HEK293 (cell line): ENCODE results near the gene PLCG2.

ENCODE experiments used
- CTCF ChIA-PET: fragments of 350-600 bp; formaldehyde crosslinking; extraction: SDS; loops from one replicate; lab custom pipeline; 2021; ENCODE audit warnings: antibody characterized with exemption; lab: Yijun Ruan, JAX
- POLR2A ChIA-PET: fragments of 300-600 bp; formaldehyde crosslinking; extraction: SDS; loops from one replicate; lab custom pipeline; 2020; ENCODE audit warnings: antibody characterized with exemption, inconsistent platforms; lab: Yijun Ruan, JAX
- H3K27ac ChIP-seq: fragments of 200-500 bp; sonication (Bioruptor generic); 2 replicates; pipeline ENCODE4 v1.5.1; 2014; ENCODE audit warnings: low read depth, low read length, control low read depth, inconsistent platforms; ENCODE audit errors: extremely low read depth
- H3K36me3 ChIP-seq, 2 experiments: fragments of 200-500 bp in 1 of 2; sonication (Bioruptor generic) in 1 of 2; 1 replicate in 1 of 2; 2 replicates in 1 of 2; pipeline ENCODE4 v1.5.1; 2014 to 2017; ENCODE audit warnings: inconsistent platforms in 2 of 2, low read length in 2 of 2; ENCODE audit not compliant: control insufficient read depth in 2 of 2, insufficient read depth in 1 of 2
- H3K4me1 ChIP-seq: fragments of 200-500 bp; sonication (Bioruptor generic); 2 replicates; pipeline ENCODE4 v1.5.1; 2014; ENCODE audit warnings: mild to moderate bottlenecking, low read length, inconsistent platforms; ENCODE audit not compliant: control insufficient read depth, insufficient read depth
- H3K4me3 ChIP-seq: 2 replicates; pipeline ENCODE4 v1.5.1; 2011; ENCODE audit warnings: low read depth, mild to moderate bottlenecking, control low read depth, low read length, moderate library complexity
- H3K9me3 ChIP-seq: fragments of 200-500 bp; sonication (Bioruptor generic); 2 replicates; pipeline ENCODE4 v1.5.1; 2014; ENCODE audit warnings: low read depth, low read length, inconsistent platforms; ENCODE audit not compliant: control insufficient read depth, insufficient read depth
- EGR2 ChIP-seq: fragments of 450-650 bp; formaldehyde crosslinking; IDR thresholded peaks from 2 replicates; pipeline ENCODE4 v1.5.1; 2016; ENCODE audit warnings: low read depth, missing biosample characterization, missing genetic modification characterization
- GLIS1 ChIP-seq: fragments of 450-650 bp; formaldehyde crosslinking; IDR thresholded peaks from 2 replicates; pipeline ENCODE4 v1.5.1; 2016; ENCODE audit warnings: missing biosample characterization, missing genetic modification characterization
- KLF1 ChIP-seq: fragments of 450-650 bp; formaldehyde crosslinking; IDR thresholded peaks from 2 replicates; pipeline ENCODE4 v1.5.1; 2016; ENCODE audit warnings: missing biosample characterization, missing genetic modification characterization
- SALL2 ChIP-seq: fragments of 450-650 bp; formaldehyde crosslinking; IDR thresholded peaks from 2 replicates; pipeline ENCODE4 v1.5.0; 2017; ENCODE audit warnings: missing biosample characterization, mild to moderate bottlenecking, missing genetic modification characterization, borderline replicate concordance
- SCRT1 ChIP-seq: fragments of 450-650 bp; formaldehyde crosslinking; IDR thresholded peaks from 2 replicates; pipeline ENCODE4 v1.5.1; 2016; ENCODE audit warnings: missing biosample characterization, missing genetic modification characterization, borderline replicate concordance
- SETDB1 ChIP-seq: IDR thresholded peaks from one replicate; pipeline ENCODE4 v1.6.1; 2017; ENCODE audit warnings: mild to moderate bottlenecking, low read length, moderate library complexity, mixed read lengths; ENCODE audit not compliant: insufficient read length
- SP2 ChIP-seq: fragments of 450-650 bp; formaldehyde crosslinking; IDR thresholded peaks from 2 replicates; pipeline ENCODE4 v1.5.1; 2016; ENCODE audit warnings: missing biosample characterization, missing genetic modification characterization
- SP3 ChIP-seq: fragments of 450-650 bp; formaldehyde crosslinking; IDR thresholded peaks from 2 replicates; pipeline ENCODE4 v1.5.1; 2016; ENCODE audit warnings: missing biosample characterization, missing genetic modification characterization
- SP7 ChIP-seq: fragments of 450-650 bp; formaldehyde crosslinking; IDR thresholded peaks from 2 replicates; pipeline ENCODE4 v1.5.1; 2016; ENCODE audit warnings: missing biosample characterization, missing genetic modification characterization
- ZFP3 ChIP-seq: fragments of 450-650 bp; formaldehyde crosslinking; IDR thresholded peaks from 2 replicates; pipeline ENCODE4 v1.5.1; 2016; ENCODE audit warnings: low read depth, missing biosample characterization, missing genetic modification characterization
- ZNF132 ChIP-seq: fragments of 450-650 bp; formaldehyde crosslinking; IDR thresholded peaks from 2 replicates; pipeline ENCODE4 v1.5.1; 2017; ENCODE audit warnings: missing biosample characterization, missing genetic modification characterization, borderline replicate concordance
- ZNF223 ChIP-seq: fragments of 450-650 bp; formaldehyde crosslinking; IDR thresholded peaks from 2 replicates; pipeline ENCODE4 v1.5.1; 2016; ENCODE audit warnings: missing biosample characterization, missing genetic modification characterization
- ZNF292 ChIP-seq: fragments of 450-650 bp; formaldehyde crosslinking; IDR thresholded peaks from 2 replicates; pipeline ENCODE4 v1.5.1; 2016; ENCODE audit warnings: low read depth, missing biosample characterization, missing genetic modification characterization, borderline replicate concordance
- ZNF501 ChIP-seq: fragments of 450-650 bp; formaldehyde crosslinking; IDR thresholded peaks from 2 replicates; pipeline ENCODE4 v1.5.1; 2016; ENCODE audit warnings: missing biosample characterization, missing genetic modification characterization
- ZNF544 ChIP-seq: fragments of 450-650 bp; formaldehyde crosslinking; IDR thresholded peaks from 2 replicates; pipeline ENCODE4 v1.5.0; 2017; ENCODE audit warnings: missing biosample characterization, missing genetic modification characterization
- ZNF548 ChIP-seq: fragments of 450-650 bp; formaldehyde crosslinking; IDR thresholded peaks from 2 replicates; pipeline ENCODE4 v1.5.1; 2016; ENCODE audit warnings: missing biosample characterization, missing genetic modification characterization
- ZNF670 ChIP-seq: fragments of 450-650 bp; formaldehyde crosslinking; IDR thresholded peaks from 2 replicates; pipeline ENCODE4 v1.5.1; 2016; ENCODE audit warnings: missing biosample characterization, missing genetic modification characterization, low read depth
- TF ChIP-seq, protein P1 (sequence below): fragments of 450-650 bp; formaldehyde crosslinking; IDR thresholded peaks from 2 replicates; pipeline ENCODE4 v1.5.1; 2016; ENCODE audit warnings: missing biosample characterization, missing genetic modification characterization
- TF ChIP-seq, protein P2 (sequence below): fragments of 450-650 bp; formaldehyde crosslinking; IDR thresholded peaks from 2 replicates; pipeline ENCODE4 v1.5.1; 2016; ENCODE audit warnings: missing biosample characterization, missing genetic modification characterization, borderline replicate concordance
- TF ChIP-seq, protein P3 (sequence below): fragments of 450-650 bp; formaldehyde crosslinking; IDR thresholded peaks from 2 replicates; pipeline ENCODE4 v1.5.1; 2016; ENCODE audit warnings: missing biosample characterization, missing genetic modification characterization
- TF ChIP-seq, protein P4 (sequence below): IDR thresholded peaks from 2 replicates; pipeline ENCODE4 v1.6.1; 2011; ENCODE audit warnings: mild to moderate bottlenecking, low read depth, low read length, borderline replicate concordance
- TF ChIP-seq, protein P5 (sequence below): fragments of 450-650 bp; formaldehyde crosslinking; IDR thresholded peaks from 2 replicates; pipeline ENCODE4 v1.5.1; 2016; ENCODE audit warnings: missing biosample characterization, missing genetic modification characterization, borderline replicate concordance

Gene PLCG2

DNA sequence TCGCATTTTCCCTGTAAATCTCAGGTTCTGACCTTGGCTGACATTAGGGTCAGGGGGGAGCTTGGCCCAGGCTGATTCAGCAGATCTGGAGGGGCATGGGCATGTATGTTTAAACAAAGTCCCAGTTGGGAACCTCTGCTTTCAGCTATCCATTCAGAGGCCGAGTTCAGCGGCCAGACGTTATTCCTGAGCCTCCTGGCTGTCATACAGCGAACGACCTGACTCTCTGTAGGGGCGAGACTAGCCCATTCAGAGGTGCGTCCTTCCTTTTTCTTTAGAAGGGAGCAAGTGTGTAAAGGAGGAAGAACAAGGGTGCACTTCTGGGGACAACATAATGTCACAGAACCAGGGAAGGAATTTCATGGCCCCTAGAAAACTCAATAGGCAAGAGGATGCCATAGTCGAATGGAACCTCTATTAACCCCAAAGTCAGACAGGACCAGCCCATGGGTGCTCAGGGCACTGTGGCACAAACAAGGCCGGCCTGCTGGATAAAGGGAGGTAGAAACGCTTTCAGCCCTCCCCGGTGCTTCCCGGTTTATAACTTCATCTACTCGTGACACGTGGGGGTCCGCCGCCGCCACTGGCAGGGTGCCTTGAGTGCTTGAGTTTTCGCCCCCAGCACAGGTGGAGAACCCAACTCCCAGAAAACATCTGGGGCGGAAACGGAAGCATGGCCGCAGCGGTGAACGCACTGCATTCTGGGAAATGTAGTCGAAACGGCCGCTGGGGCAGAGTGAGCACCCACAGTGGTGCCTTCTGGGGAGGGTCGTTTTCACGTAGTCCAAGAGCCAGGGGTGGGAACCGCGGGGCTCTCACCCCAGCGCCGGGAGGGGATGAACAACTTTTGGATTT lies 33.2 kb upstream of the PLCG2 start:
- H3K4me3 ChIP-seq = peak overlapping the region; percentile 32
- ChIA-PET POLR2A (no interaction called here), CTCF (interaction anchor here (0.9 to 1.0 kb wide), 2 partner anchors 15 to 127 kb away, joined by 3 to 6 read pairs; no protein-coding TSS in a partner anchor)
- no peaks in the 10 kb centered on the region for H3K36me3 ChIP-seq
- H3K9me3 ChIP-seq = no peaks in the 10 kb centered on the region
- no peaks in the 10 kb centered on the region for H3K4me1 ChIP-seq
- no peak overlapping the region for H3K27ac ChIP-seq
- TF ChIP-seq, protein P1, sequence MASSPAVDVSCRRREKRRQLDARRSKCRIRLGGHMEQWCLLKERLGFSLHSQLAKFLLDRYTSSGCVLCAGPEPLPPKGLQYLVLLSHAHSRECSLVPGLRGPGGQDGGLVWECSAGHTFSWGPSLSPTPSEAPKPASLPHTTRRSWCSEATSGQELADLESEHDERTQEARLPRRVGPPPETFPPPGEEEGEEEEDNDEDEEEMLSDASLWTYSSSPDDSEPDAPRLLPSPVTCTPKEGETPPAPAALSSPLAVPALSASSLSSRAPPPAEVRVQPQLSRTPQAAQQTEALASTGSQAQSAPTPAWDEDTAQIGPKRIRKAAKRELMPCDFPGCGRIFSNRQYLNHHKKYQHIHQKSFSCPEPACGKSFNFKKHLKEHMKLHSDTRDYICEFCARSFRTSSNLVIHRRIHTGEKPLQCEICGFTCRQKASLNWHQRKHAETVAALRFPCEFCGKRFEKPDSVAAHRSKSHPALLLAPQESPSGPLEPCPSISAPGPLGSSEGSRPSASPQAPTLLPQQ (tag by site-specific recombination) = no peak
- TF ChIP-seq GLIS1 (tag by site-specific recombination) (peak; percentile 84), SALL2 (tag by site-specific recombination) (no peak), SETDB1 (no peak), KLF1 (no peak), SP3 (tag by site-specific recombination) (no peak), ZNF132 (no peak), ZNF501 (tag by site-specific recombination) (no peak), ZFP3 (tag by site-specific recombination) (no peak), ZNF292 (tag by site-specific recombination) (no peak), SCRT1 (tag by site-specific recombination) (no peak), SP7 (tag by site-specific recombination) (no peak), ZNF544 (tag by site-specific recombination) (no peak), EGR2 (no peak), ZNF223 (tag by site-specific recombination) (no peak), ZNF548 (no peak), ZNF670 (tag by site-specific recombination) (no peak), SP2 (peak; percentile 44; the same call in 1 of the 2 replicates)
- TF ChIP-seq, protein P2, sequence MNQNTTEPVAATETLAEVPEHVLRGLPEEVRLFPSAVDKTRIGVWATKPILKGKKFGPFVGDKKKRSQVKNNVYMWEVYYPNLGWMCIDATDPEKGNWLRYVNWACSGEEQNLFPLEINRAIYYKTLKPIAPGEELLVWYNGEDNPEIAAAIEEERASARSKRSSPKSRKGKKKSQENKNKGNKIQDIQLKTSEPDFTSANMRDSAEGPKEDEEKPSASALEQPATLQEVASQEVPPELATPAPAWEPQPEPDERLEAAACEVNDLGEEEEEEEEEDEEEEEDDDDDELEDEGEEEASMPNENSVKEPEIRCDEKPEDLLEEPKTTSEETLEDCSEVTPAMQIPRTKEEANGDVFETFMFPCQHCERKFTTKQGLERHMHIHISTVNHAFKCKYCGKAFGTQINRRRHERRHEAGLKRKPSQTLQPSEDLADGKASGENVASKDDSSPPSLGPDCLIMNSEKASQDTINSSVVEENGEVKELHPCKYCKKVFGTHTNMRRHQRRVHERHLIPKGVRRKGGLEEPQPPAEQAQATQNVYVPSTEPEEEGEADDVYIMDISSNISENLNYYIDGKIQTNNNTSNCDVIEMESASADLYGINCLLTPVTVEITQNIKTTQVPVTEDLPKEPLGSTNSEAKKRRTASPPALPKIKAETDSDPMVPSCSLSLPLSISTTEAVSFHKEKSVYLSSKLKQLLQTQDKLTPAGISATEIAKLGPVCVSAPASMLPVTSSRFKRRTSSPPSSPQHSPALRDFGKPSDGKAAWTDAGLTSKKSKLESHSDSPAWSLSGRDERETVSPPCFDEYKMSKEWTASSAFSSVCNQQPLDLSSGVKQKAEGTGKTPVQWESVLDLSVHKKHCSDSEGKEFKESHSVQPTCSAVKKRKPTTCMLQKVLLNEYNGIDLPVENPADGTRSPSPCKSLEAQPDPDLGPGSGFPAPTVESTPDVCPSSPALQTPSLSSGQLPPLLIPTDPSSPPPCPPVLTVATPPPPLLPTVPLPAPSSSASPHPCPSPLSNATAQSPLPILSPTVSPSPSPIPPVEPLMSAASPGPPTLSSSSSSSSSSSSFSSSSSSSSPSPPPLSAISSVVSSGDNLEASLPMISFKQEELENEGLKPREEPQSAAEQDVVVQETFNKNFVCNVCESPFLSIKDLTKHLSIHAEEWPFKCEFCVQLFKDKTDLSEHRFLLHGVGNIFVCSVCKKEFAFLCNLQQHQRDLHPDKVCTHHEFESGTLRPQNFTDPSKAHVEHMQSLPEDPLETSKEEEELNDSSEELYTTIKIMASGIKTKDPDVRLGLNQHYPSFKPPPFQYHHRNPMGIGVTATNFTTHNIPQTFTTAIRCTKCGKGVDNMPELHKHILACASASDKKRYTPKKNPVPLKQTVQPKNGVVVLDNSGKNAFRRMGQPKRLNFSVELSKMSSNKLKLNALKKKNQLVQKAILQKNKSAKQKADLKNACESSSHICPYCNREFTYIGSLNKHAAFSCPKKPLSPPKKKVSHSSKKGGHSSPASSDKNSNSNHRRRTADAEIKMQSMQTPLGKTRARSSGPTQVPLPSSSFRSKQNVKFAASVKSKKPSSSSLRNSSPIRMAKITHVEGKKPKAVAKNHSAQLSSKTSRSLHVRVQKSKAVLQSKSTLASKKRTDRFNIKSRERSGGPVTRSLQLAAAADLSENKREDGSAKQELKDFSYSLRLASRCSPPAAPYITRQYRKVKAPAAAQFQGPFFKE (tag by site-specific recombination) = no peak
- TF ChIP-seq, protein P3, sequence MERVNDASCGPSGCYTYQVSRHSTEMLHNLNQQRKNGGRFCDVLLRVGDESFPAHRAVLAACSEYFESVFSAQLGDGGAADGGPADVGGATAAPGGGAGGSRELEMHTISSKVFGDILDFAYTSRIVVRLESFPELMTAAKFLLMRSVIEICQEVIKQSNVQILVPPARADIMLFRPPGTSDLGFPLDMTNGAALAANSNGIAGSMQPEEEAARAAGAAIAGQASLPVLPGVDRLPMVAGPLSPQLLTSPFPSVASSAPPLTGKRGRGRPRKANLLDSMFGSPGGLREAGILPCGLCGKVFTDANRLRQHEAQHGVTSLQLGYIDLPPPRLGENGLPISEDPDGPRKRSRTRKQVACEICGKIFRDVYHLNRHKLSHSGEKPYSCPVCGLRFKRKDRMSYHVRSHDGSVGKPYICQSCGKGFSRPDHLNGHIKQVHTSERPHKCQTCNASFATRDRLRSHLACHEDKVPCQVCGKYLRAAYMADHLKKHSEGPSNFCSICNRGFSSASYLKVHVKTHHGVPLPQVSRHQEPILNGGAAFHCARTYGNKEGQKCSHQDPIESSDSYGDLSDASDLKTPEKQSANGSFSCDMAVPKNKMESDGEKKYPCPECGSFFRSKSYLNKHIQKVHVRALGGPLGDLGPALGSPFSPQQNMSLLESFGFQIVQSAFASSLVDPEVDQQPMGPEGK (tag by site-specific recombination) = peak; percentile 60; the same call in 1 of the 2 replicates
- TF ChIP-seq, protein P4, sequence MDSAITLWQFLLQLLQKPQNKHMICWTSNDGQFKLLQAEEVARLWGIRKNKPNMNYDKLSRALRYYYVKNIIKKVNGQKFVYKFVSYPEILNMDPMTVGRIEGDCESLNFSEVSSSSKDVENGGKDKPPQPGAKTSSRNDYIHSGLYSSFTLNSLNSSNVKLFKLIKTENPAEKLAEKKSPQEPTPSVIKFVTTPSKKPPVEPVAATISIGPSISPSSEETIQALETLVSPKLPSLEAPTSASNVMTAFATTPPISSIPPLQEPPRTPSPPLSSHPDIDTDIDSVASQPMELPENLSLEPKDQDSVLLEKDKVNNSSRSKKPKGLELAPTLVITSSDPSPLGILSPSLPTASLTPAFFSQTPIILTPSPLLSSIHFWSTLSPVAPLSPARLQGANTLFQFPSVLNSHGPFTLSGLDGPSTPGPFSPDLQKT = no peak; the same call in 1 of the 2 replicates
- TF ChIP-seq, protein P5, sequence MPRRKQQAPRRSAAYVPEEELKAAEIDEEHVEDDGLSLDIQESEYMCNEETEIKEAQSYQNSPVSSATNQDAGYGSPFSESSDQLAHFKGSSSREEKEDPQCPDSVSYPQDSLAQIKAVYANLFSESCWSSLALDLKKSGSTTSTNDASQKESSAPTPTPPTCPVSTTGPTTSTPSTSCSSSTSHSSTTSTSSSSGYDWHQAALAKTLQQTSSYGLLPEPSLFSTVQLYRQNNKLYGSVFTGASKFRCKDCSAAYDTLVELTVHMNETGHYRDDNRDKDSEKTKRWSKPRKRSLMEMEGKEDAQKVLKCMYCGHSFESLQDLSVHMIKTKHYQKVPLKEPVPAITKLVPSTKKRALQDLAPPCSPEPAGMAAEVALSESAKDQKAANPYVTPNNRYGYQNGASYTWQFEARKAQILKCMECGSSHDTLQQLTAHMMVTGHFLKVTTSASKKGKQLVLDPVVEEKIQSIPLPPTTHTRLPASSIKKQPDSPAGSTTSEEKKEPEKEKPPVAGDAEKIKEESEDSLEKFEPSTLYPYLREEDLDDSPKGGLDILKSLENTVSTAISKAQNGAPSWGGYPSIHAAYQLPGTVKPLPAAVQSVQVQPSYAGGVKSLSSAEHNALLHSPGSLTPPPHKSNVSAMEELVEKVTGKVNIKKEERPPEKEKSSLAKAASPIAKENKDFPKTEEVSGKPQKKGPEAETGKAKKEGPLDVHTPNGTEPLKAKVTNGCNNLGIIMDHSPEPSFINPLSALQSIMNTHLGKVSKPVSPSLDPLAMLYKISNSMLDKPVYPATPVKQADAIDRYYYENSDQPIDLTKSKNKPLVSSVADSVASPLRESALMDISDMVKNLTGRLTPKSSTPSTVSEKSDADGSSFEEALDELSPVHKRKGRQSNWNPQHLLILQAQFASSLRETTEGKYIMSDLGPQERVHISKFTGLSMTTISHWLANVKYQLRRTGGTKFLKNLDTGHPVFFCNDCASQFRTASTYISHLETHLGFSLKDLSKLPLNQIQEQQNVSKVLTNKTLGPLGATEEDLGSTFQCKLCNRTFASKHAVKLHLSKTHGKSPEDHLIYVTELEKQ (tag by site-specific recombination) = no peak
